ENCODE measurements around the gene BCAS3.
"Not testable (repeated sequence)": the region's sequence is repeated elsewhere in the genome, so short reads cannot be mapped to it uniquely, and the experiment has no call there.

The BCAS3 gene

DNA sequence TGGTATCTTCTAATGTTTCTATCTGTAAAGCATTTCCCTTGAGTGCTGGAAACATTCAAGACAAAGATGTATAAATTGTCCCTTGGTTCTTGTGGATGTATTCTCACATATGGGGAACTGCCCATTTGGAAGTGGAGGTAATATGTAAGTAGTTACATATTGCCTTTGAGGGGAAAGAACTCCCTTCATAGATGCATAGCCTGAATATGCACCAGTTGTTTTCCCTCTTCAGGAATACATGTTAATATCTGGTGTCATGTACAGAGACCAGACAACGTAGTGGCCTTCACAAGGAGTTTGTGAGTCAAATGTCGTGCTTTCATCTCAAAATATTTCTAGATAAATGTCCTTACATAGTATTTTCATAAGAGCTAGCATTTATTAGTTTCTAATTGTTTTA lies 213.5 kb downstream of the BCAS3 start:
- DNase-seq = no peak

DNA sequence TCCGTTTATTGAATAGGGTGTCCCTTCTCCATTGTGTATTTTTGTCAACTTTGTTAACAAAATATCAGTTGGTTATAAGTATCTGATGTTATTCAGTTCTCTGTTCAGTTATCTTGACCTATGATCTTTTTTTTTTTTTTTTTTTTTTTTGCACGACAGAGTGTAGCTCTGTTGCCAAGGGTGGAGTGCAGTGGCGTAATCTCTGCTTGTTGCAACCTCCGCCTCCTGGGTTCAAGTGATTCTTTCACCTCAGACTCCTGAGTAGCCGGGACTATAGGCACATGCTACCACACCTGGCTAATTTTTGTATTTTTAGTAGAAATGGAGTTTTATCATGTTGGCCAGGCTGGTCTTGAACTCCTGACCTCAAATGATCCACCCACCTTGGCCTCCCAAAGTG lies 215.8 kb downstream of the BCAS3 start:
- DNase-seq = no peak

DNA sequence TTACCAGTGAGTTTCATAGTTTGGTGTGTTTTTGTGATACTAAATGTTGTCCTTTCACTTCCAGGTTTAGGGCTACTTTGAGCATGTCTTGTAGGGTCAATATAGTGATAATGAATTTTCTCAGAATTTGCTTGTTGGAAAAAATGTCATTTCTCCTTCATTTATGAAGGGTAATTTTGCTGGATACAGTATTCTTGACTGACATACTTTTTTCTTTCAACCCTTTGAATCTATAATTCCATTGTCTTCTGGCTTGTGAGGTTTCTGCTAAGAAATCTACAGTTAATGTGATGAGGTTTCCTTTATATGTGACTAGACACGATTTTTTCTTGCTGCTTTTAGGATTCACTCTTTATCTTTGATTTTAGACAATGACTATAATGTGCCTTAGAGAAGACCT lies 219.3 kb downstream of the BCAS3 start:
- DNase-seq = no peak

DNA sequence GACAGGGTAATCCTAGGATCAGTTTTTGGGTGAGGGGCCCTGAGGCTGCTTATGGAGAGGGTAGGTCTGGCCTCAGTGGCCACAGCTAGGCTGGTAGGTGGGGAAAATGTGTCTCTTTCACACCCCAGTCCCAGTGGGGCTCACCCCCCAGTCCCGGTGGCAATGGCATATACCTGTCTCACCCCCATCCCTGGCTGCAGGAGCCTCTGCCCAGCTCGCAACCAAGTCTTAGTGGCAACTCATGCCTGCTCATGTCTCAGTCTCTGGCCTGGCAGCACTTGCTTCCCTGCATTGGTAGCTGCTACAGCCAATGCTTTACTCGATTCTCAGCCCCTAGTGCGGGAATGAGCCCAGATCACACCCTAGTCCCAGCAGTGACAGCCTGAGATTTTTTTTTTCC lies 221.5 kb downstream of the BCAS3 start:
- no peak for DNase-seq

DNA sequence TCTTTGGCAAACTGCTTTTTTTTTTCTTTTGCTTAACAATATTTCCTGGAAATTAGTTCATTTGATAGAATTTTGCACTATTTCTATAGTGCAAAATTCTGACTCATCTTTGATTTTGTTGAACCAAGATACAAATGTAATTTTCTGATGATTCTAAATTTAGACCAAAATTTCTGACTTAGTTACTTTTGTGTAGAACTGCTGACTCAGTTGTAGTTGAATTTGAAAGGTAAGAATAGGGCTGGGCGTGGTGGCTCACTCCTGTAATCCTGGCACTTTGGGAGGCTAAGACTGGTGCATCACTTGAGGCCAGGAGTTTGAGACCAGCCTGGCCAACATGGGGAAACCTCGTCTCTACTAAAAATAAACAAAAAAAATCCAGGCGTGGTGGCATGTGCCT lies 223.0 kb downstream of the BCAS3 start:
- no peak for DNase-seq

DNA sequence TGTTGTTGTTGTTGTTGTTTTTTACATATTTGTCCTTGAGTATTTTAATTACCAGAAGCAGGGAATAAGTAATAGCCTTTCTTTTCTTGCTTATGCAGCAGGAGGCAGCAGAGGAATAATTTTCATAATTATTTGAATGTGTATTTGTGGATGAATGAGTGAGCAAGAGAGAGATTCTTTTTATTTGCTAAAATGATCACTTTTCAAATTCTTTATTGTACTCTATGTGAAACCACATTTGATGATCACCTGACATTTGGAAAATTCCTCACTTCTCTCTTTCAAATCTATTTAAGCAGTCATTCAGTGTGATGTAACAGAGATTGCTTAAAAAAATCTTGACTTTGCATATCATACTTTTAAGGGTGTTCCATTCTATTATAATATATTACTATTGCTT lies 223.6 kb downstream of the BCAS3 start:
- no peak for DNase-seq

DNA sequence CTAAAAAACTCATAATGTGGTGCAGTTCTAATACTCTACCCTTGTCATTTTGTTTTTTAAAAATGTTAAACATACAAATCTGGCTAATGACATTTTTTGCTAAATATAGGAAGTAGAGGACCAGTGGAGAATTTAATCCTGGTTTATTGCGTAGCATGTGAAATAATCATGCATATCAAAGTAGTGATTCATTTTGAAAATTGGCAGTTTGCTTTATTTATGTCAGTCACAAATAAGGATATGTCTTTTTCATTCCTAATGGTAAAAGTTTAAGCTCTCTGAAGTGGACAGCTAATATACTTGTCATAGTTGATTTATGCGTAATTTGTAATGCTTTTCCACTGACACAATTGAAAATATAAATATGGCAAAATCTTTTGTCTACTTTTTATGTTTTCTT lies 224.2 kb downstream of the BCAS3 start:
- DNase-seq = no peak

DNA sequence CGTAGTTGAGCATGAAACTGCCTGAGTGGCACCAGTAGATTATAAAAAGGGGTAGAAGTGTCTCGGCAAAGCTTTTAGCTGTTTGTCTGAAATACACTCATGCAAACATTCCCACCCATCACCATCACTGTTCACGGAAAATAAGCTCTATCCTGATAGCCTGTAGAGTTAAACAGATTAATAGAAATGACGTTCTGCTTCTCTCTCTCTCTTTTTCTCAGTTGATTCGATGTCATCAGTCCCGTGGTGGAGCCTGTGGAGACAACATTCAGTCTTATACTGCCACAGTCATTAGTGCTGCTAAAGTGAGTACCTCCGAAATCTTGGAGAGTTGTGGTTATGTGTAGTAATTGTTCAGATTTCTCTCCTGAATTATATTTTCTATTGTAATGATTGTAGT lies 224.7 kb downstream of the BCAS3 start:
- DNase-seq = no peak

DNA sequence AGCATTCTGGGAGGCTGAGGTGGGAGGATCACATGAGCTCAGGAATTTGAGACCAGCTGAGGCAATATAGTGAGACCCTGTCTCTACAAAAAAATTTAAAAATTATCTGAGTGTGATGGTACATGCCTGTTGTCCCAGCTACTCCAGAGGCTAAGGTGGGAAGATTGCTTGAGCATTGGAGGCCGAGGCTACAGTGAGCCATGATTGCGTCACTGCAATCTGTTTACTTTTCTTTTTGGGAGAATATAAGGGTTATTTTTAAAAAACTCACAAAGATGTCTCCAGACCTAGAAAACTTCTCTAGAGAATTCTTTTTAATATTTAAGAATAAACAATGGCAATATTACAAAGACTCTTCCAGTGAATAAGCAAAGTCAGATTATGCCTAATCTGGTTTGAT lies 226.9 kb downstream of the BCAS3 start:
- DNase-seq = no peak

DNA sequence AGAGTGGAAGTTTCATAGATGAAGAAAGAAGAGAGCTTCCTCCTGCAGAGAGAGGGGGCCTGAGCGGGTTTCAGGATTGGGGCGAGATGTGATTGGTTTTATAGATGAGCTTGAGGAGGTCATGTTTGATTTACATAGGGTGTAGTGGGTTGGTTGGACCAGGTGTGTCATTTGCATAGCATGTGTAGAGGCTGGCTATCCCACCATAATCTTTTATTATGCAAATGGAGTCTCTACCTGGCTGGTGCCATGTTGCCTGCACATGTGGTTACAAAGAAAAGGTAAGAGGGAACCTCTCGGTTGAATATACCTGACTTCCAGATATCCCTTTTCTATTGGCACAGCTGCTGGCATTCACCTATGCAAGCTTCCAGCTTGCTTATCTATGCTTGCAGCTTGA lies 228.1 kb downstream of the BCAS3 start:
- DNase-seq = no peak

DNA sequence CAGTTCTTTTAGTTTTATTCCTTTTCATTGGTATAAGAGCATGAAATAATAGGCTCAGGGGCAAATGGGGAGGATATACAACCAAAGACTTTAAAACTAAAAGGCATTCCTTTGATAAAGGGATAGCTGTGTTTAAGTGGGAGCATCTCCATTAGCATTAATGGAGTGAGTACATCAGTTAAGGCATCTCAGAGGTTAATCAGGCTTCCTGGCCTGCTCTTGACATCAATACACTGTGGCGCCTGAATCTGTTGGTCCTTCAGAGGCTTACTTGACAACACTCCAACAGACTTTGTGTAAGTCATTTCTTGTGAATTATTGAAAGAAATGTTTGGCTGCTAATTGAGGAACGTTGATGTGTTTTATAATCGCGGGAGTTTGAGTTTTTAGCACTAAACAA lies 230.7 kb downstream of the BCAS3 start:
- no peak for DNase-seq

DNA sequence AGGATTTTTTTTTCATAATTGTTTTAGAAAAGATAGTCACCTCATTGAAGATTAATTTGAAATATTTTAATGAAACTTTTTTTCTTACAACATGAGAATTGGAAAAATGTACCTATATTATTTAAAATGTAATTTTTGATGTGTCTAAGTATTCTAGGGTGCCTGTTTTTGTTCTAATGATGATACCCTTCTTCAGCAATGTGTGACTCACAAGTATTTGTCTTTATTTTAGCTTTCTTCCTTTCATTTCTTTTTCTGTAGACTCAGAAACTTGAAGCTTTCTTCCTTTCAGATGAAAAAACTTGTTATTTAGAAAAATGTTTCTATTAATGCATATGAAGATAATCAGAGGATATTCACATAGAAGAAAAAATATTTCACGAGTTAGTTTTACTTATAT lies 231.8 kb downstream of the BCAS3 start:
- DNase-seq = no peak

DNA sequence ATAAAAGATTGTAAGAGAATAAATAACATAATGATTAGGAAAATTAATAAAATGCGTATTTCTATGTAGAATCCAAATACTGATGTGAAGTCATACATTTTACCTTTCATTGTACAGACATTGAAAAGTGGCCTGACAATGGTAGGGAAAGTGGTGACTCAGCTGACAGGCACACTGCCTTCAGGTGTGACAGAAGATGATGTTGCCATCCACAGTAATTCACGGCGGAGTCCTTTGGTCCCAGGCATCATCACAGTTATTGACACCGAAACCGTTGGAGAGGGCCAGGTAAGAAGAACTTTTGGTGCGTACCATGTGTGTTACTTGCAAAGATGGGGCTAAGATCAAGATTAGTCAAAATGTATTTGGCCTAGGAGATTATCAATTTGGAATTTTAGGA lies 232.8 kb downstream of the BCAS3 start:
- no peak for DNase-seq

DNA sequence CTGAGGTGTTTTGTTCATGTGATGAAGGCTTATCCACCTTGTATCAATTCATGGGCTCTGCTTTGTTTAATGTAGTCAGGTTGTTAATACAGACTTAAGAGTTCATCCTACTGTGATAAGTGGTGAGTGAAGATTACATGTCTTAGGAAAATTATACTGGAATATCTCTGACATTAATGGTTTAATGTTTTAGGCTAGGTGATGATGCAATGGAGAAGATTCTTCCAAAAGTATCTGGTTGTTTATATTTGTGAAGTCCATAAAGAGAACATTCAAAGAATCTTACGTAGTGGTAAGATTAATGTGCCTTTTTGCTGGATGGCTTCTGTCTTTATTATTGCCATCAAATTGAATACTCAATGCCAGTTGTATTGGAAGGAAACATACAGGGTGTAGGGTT lies 236.4 kb downstream of the BCAS3 start:
- no peak for DNase-seq

DNA sequence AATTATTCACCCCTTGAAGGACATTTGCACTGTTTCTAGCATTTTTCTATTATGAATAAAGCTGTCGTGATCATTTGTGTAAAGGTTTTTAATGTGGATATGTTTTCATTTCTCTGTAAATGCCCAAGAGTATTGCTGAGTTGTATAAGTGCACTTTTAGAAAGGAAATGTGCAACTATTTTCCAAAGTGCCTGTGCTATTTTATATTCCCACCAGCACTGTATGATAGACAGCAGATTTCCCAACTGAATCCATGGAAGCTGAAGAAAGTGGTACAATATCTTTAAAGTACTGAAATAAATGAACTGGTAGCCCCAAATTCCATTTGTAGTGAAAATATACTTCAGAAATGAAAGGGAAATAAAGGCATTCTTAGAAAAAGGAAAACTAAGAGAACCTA lies 238.4 kb downstream of the BCAS3 start:
- no peak for DNase-seq

DNA sequence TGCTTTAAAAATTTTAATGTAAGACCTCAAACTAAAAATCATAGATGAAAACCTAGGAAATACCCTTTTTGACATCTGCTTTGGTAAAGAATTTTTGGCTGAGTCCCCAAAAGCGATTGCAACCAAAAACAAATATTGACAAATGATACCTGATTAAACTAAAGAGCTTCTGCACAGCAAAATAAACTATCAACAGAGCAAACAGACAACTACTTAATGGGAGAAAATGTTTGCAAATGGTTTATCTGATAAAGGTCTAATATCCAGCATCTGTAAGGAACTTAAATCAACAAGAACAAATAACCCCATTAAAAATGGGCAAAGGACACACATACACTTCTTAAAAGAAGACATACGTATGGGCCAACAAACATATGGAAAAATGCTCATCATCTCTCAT lies 242.5 kb downstream of the BCAS3 start:
- DNase-seq = no peak

DNA sequence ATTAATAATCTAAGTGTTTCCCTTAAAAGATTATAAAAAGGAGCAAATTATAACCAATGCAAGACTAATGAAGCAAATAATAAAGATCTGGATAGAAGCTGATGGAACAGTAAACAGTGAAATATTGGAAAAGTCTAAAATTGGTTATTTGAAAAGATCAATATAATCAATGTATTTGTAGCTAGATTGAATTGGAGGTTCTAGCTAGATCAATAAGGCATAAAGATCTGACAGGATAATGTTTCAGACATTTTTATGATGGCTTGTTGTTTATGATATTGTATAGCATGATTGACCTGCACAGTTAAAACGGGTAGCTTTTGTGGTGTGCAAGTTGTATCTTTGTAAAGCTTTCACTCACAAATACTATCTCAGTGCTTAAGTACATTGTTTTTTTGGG lies 245.3 kb downstream of the BCAS3 start:
- DNase-seq = no peak

DNA sequence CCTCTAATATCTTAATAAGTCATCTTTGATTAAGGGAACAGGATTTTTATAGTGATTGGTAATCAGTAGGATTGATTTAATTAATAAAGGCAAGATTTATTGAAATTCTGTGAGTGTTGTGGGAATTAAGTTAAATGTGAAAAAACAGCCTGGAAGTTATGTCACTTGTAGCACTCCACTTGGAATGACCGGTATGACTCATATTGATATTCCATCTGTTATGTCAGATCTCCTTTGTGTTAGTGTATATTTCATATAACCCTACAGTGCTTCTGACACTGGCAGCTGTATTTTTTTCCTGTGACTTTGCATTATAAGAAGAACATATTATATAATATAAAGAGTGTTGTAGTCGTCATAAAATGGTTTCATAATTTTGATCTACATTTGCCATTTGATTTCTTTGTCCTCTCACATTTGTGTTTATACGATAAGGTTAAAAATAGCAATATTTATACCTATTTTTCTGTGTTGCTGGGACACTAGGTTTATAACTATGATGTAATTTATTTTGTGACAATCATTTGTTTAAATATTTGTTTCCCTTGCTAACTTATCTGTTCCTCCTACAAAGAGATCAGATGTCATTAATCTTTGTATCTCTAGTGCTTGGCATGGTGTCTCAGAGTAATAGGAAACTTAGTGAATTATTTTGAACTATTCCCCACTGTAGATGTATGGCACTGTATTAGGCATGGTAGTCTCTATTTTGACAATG lies 249.0 kb downstream of the BCAS3 start:
- no peak for DNase-seq

DNA sequence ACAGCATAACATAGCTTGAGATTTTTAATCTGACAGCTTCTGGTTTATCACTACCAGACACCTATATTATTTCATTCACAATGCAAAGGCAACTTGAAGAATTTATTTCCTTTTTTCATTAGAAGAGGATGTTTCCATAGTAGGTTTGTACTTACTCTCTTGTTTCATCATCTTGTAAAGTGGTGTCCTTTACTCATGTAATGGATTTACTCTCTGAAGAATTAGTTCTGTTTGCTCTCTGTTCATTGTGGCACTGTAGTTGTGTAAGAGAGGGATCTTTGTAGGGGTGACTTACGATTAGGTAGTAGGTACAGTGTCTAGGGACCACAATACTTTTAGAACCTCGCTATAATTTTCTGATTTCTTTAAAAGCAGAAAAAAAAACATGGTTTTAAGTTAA lies 256.1 kb downstream of the BCAS3 start:
- DNase-seq = no peak

DNA sequence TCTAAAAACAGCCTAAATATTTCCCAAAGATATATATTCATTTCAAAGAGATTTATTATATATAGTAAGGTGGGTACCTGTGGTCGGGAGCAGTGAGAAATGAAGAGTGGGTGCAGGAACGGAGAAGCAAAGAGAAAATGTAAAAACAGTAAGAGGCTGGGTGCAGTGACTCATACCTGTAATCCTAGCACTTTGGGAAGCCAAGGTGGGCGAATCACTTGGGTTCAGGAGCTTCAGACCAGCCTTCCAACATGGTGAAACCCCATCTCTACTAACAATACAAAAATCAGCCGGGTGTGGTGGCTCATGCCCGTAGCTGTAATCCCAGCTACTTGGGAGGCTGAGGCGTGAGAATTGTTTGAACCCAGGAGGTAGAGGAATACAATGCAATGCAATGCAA lies 257.1 kb downstream of the BCAS3 start:
- DNase-seq = no peak

DNA sequence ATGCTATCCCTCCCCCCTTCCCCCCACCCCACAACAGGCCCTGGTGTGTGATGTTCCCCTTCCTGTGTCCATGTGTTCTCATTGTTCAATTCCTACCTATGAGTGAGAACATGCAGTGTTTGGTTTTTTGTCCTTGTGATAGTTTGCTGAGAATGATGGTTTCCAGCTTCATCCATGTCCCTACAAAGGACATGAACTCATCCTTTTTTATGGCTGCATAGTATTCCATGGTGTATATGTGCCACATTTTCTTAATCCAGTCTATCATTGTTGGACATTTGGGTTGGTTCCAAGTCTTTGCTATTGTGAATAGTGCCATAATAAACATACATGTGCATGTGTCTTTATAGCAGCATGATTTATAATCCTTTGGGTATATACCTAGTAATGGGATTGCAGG lies 258.3 kb downstream of the BCAS3 start:
- not testable (repeated sequence) for DNase-seq

DNA sequence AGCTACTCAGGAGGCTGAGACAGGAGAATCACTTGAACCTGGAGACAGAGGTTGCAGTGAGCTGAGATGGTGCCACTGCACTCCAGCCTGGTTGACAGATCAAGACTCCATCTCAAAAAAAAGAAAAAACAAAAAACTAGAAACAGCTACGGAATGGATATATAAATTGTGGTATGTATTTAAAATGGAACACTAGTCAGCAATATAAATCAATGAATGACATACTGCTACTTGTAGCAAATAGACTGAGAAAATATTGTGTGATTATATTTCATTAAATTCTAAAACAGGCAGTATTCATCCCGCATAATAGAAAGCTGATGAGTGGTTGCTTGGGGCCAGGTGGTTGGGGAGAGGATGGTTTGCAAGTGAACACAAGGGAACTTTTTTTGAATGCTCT lies 261.7 kb downstream of the BCAS3 start:
- DNase-seq = no peak

DNA sequence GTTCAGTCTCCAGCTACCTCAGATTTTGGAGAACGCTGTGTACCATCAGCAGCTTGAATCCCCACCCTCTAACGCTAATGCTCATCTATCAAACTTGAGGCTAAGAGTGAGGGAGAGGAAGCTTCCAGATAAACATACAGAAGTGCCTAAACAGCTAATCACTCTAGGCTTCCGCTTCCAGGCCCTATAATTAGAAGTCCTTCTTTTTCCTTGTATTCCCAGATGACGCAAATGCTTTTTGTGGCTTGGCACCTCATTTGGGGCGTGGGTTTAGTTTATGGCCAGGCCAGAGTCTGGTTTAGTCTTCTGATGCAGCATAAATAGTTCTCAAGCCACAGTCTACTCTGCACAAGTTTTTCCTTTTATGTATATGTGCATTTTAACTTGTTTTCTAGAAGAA lies 263.4 kb downstream of the BCAS3 start:
- DNase-seq = no peak

DNA sequence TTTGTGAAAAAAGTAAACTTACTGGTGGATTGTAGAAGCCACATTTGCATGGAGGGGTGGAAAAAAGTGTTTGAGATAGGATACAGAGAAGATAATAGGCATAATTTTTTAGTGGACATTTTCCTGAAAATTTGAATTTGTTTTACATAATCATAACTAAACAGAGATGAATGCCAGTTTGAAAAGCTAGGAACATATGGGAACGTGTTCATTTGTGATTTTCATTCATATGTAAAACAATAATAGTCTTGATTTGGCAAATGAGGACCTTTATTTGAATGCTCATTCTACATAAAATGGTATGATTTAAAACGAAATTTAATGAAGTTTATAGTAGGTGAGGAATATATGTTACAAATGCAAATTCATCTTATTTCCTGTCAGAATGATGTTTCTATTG lies 263.9 kb downstream of the BCAS3 start:
- no peak for DNase-seq

DNA sequence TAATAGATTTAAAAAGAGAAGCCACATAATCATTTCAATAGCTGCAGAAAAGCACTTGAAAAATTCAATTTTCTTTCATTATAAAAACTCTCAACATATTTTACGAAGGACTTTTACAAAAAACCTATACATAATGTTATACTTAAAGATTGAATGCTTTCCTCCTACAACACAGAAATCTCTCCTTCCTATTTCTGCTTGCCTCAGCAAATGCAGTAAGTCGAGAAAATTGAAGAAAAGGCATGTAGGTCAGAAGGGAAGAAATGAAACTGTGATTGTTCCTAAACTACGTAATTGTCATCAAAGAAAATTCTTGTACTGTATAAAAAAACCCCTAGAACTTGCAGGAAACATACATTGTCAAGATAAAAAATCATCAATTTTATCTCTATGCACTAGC lies 267.1 kb downstream of the BCAS3 start:
- DNase-seq = no peak

DNA sequence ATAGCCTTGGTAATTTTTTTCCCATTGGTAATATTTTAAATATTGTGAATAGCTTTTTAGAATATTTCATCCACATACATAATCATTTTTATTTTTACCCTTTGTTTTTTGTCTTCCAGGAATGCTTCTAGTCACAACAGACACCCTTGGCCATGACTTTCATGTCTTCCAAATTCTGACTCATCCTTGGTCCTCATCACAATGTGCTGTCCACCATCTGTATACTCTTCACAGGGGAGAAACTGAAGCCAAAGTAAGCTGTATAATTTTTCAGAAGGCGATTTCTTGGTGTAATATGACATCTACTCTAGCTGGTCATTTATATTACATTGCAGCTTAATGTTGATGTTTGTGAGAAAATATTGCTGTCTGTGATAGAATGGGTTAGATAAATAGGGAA lies 269.4 kb downstream of the BCAS3 start:
- DNase-seq = no peak
